GM12875 (cell line): ENCODE data around the gene TBPL2.

Source experiments
- H3K4me3 ChIP-seq: one replicate; pipeline ENCODE4 v1.5.1; 2011; ENCODE audit warnings: low read depth, low read length, control low read depth
- TF ChIP-seq, protein P1 (sequence below): IDR thresholded peaks from 2 replicates; pipeline ENCODE4 v1.5.1; 2011; ENCODE audit warnings: low read depth, mild to moderate bottlenecking, control low read depth, inconsistent platforms, low read length, moderate library complexity, borderline replicate concordance; ENCODE audit not compliant: insufficient read depth

Gene TBPL2

GRCh38 chr14:55441286-55441685 is 870 bp upstream of the TBPL2 start:
- TF ChIP-seq, protein P1, sequence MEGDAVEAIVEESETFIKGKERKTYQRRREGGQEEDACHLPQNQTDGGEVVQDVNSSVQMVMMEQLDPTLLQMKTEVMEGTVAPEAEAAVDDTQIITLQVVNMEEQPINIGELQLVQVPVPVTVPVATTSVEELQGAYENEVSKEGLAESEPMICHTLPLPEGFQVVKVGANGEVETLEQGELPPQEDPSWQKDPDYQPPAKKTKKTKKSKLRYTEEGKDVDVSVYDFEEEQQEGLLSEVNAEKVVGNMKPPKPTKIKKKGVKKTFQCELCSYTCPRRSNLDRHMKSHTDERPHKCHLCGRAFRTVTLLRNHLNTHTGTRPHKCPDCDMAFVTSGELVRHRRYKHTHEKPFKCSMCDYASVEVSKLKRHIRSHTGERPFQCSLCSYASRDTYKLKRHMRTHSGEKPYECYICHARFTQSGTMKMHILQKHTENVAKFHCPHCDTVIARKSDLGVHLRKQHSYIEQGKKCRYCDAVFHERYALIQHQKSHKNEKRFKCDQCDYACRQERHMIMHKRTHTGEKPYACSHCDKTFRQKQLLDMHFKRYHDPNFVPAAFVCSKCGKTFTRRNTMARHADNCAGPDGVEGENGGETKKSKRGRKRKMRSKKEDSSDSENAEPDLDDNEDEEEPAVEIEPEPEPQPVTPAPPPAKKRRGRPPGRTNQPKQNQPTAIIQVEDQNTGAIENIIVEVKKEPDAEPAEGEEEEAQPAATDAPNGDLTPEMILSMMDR, result no peak
- H3K4me3 ChIP-seq, result no peak overlapping the region

DNA sequence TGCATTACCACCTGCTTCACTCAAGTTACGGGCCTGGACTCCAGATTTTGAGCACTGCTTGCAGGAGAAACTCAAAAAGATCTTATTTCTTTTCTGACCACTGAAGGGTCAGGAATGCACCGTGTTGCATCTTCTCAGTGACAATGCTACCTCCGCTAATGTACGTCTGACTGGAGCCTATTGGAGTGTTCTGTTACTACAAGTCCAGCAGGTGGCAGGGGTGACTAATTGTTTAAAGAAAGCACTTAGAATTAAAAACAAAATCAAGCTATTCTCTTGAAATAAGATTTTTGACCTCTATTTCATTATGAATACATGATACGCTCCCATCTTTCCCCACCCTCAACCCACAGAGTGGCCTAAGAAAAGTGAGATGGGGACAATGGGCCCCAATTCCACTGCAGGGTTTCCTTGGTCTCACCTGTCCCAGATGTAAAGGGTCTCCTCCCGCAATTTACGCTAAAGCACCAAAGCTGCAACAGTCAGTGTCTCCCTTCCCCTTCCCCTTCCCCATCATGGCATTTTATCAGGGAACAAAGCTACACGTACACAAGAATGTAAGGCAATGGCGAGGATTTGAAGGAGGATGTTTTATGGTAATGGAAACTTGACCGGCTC is 2.2 kb downstream of the TBPL2 start:
- TF ChIP-seq, protein P1, result peak; percentile 40; the same call in 1 of the 2 replicates
- H3K4me3 ChIP-seq, result no peak overlapping the region

GRCh38 chr14:55436931-55437330 is 3.5 kb downstream of the TBPL2 start:
- TF ChIP-seq, protein P1, result no peak
- H3K4me3 ChIP-seq, result no peak overlapping the region

DNA sequence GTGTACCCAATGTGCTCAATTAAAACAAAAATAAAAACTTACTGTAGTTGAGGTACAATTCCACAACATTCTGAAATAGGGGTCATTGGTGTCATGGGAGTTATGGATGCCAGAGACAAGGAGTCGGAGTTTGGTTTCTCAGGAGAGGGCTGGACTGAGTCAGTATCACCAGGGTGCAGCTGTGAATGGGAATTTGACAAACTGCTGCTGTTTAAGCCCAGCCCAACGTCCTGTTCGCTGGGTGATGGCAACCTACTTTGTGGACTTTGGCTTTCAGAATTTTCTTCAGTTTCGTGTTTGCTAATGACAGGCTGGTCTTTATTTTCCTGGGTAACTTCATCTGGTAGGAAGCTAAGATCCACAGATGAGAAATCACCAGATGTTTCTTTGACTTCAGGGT is 3.9 kb downstream of the TBPL2 start:
- H3K4me3 ChIP-seq, result no peak overlapping the region
- TF ChIP-seq, protein P1, result no peak

- TF ChIP-seq, protein P1, result no peak
- no peak overlapping the region for H3K4me3 ChIP-seq
Observed at GRCh38 chr14:55434805-55435174, 5.6 kb downstream of the TBPL2 start.

- H3K4me3 ChIP-seq, result no peak overlapping the region
- TF ChIP-seq, protein P1, result no peak
Observed at GRCh38 chr14:55433880-55434804, 6.3 kb downstream of the TBPL2 start.
